GM12892 (cell line): Measurements from ENCODE around the gene ATP11A.

Experiments used
- POLR2A ChIP-seq: IDR thresholded peaks from 2 replicates; pipeline ENCODE4 v1.6.1; 2011; ENCODE audit warnings: low read depth, low read length, control low read depth
- POLR2AphosphoS5 ChIP-seq: IDR thresholded peaks from 2 replicates; pipeline ENCODE4 v1.6.1; 2011; ENCODE audit warnings: low read depth, low read length, control low read depth
- TAF1 ChIP-seq: IDR thresholded peaks from 2 replicates; pipeline ENCODE4 v1.6.1; 2011; ENCODE audit warnings: low read depth, mild to moderate bottlenecking, control low read depth, low read length, borderline replicate concordance

- TF ChIP-seq POLR2A, result no peak
- TF ChIP-seq POLR2AphosphoS5, result no peak
- TF ChIP-seq TAF1, result no peak
Measured at GRCh38 chr13:112897956-112898620, 208.2 kb downstream of the ATP11A start.
